Endodermal cell (in vitro differentiated cells): ENCODE results near the gene GINS2. TPM values are rescaled to one million over a fixed set of nuclear protein-coding genes. Genes with fewer than 3 reads are reported as not detected.

Experiments used
- DNase-seq: peaks from one replicate; pipeline ENCODE4 v3.0.0-alpha.2; 2017
- H3K27ac ChIP-seq: 2 replicates; pipeline ENCODE4 v1.5.1; 2013; ENCODE audit warnings: mild to moderate bottlenecking, low read depth, low read length, moderate library complexity
- H3K27me3 ChIP-seq: 2 replicates; pipeline ENCODE4 v1.6.1; 2013; ENCODE audit warnings: mild to moderate bottlenecking, low read length, moderate library complexity; ENCODE audit not compliant: insufficient read depth, control insufficient read depth, poor library complexity, severe bottlenecking
- H3K36me3 ChIP-seq: 2 replicates; pipeline ENCODE4 v1.7.0; 2013; ENCODE audit warnings: mild to moderate bottlenecking, low read length, moderate library complexity; ENCODE audit not compliant: control insufficient read depth, insufficient read depth
- H3K4me1 ChIP-seq: one replicate; pipeline ENCODE4 v1.7.0; 2013; ENCODE audit warnings: low read length; ENCODE audit not compliant: control insufficient read depth, insufficient read depth
- H3K4me3 ChIP-seq: 2 replicates; pipeline ENCODE4 v1.5.1; 2013; ENCODE audit warnings: mild to moderate bottlenecking, low read length, moderate library complexity
- H3K9ac ChIP-seq: 2 replicates; pipeline ENCODE4 v1.6.1; 2013; ENCODE audit warnings: mild to moderate bottlenecking, low read length, moderate library complexity; ENCODE audit not compliant: poor library complexity, severe bottlenecking; ENCODE audit errors: extremely low read depth
- H3K9me3 ChIP-seq: 2 replicates; pipeline ENCODE4 v1.6.1; 2013; ENCODE audit warnings: mild to moderate bottlenecking, low read length, moderate library complexity; ENCODE audit not compliant: control insufficient read depth
- H3K27ac Mint-ChIP-seq: 2 replicates; pipeline ENCODE4 v1.8.0; 2020; ENCODE audit warnings: mixed read lengths
- H3K27me3 Mint-ChIP-seq: 2 replicates; pipeline ENCODE4 v1.8.0; 2021; ENCODE audit warnings: mild to moderate bottlenecking, mixed read lengths; ENCODE audit not compliant: insufficient read depth
- H3K36me3 Mint-ChIP-seq: 2 replicates; pipeline ENCODE4 v1.8.0; 2020; ENCODE audit warnings: low read depth, mixed read lengths
- H3K4me1 Mint-ChIP-seq: 2 replicates; pipeline ENCODE4 v1.8.0; 2020; ENCODE audit warnings: mixed read lengths
- H3K4me3 Mint-ChIP-seq: 2 replicates; pipeline ENCODE4 v1.8.0; 2020; ENCODE audit warnings: mild to moderate bottlenecking, moderate library complexity, mixed read lengths
- H3K9me3 Mint-ChIP-seq: 2 replicates; pipeline ENCODE4 v1.8.0; 2020; ENCODE audit warnings: mild to moderate bottlenecking, mixed read lengths
- WGBS, 2 experiments: methylation state at CpG; one replicate each; pipeline versions ENCODE4 v1.1.5 to v1.1.7; 2013; ENCODE audit warnings: missing lambda C conversion rate in 2 of 2, mixed read lengths in 1 of 2; ENCODE audit not compliant: insufficient coverage in 1 of 2, insufficient read length in 1 of 2; 5-methylcytosine and 5-hydroxymethylcytosine counted together
- total RNA-seq, 2 donors: library from RNA; stranded (reverse); fragmentation: NEBNext Ultra II Directional in 1 of 2; extraction: Animal tissue kit (Norgen Biotek cat#: 25700) in 1 of 2; gene quantifications; 2 replicates in 1 of 2; 3 replicates in 1 of 2; pipeline ENCODE4 v1.2.1, GENCODE V29; 2021
- TF ChIP-seq, protein P1 (sequence below): fragments of 200-600 bp; sonication (generic); conservative IDR thresholded peaks from 2 replicates; pipeline ENCODE4 v1.5.0; 2021; ENCODE audit warnings: antibody characterized with exemption, mild to moderate bottlenecking

GINS2 gene
- total RNA-seq, 2 donors from 2014 or later, result 32.8 to 42.3 TPM

DNA sequence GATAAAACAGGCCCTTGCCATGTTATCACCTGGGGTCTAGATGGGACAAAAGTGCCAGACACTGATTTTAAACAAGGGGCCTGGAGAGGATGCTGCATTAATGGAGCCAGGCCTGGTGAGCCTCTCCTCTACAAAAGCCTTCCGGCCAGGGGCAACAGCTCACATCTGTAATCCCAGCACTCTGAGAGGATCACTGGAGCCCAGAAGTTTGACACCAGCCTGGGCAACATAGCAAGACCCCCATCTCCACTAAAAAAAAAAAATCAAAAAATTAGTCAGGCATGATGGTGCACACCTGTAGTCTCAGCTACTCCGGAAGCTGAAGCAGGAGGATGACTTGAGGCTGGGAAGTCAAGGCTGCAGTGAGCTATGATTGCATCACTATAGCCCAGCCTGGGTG, 3.5 kb downstream of the GINS2 start:
- Histone ChIP-seq H3K36me3 (peaks cover 22% of the 10 kb centered on the region), H3K27me3 (no peaks in the 10 kb centered on the region), H3K9me3 (no peaks in the 10 kb centered on the region), H3K4me3 (no peak overlapping the region), H3K27ac (no peak overlapping the region), H3K9ac (no peak overlapping the region), H3K4me1 (no peaks in the 10 kb centered on the region)
- WGBS, 2 experiments, result 91 to 92% methylated on average over 2 of the region's 2 CpGs
- TF ChIP-seq, protein P1, sequence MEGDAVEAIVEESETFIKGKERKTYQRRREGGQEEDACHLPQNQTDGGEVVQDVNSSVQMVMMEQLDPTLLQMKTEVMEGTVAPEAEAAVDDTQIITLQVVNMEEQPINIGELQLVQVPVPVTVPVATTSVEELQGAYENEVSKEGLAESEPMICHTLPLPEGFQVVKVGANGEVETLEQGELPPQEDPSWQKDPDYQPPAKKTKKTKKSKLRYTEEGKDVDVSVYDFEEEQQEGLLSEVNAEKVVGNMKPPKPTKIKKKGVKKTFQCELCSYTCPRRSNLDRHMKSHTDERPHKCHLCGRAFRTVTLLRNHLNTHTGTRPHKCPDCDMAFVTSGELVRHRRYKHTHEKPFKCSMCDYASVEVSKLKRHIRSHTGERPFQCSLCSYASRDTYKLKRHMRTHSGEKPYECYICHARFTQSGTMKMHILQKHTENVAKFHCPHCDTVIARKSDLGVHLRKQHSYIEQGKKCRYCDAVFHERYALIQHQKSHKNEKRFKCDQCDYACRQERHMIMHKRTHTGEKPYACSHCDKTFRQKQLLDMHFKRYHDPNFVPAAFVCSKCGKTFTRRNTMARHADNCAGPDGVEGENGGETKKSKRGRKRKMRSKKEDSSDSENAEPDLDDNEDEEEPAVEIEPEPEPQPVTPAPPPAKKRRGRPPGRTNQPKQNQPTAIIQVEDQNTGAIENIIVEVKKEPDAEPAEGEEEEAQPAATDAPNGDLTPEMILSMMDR, result no peak
- H3K4me1 Mint-ChIP-seq, result no peaks in the 10 kb centered on the region
- H3K9me3 Mint-ChIP-seq, result no peaks in the 10 kb centered on the region
- peaks cover 6% of the 10 kb centered on the region for H3K27me3 Mint-ChIP-seq
- no peak for DNase-seq
- H3K27ac Mint-ChIP-seq, result no peak overlapping the region
- H3K36me3 Mint-ChIP-seq, result peaks cover 28% of the 10 kb centered on the region
- no peak overlapping the region for H3K4me3 Mint-ChIP-seq

DNA sequence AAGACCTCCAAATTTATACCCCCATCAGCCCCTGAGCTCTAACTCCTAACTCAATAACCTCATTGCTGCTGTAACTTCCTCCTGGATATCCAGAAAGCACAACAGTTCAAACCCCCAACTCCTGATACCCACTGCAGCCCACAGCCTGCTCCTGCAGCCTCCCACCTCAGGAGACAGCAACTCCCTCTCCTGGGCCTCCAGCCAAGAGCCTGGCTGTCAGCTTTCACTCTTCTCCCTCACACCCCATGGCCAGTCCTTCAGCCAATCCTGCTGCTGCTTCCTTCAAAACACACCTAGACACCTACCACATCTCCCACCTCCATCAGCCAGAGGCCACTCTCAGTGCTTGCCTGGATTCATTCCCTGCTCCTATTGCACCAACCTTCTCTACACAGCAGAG, 5.4 kb downstream of the GINS2 start:
- Mint-ChIP-seq H3K36me3 (peaks cover 38% of the 10 kb centered on the region), H3K9me3 (no peaks in the 10 kb centered on the region), H3K4me3 (no peak overlapping the region), H3K27me3 (no peaks in the 10 kb centered on the region), H3K4me1 (no peaks in the 10 kb centered on the region), H3K27ac (peak overlapping the region; percentile 28)
- TF ChIP-seq, protein P1, result no peak
- no peaks in the 10 kb centered on the region for H3K9me3 ChIP-seq
- peaks cover 33% of the 10 kb centered on the region for H3K36me3 ChIP-seq
- H3K4me3 ChIP-seq, result no peak overlapping the region
- no peak overlapping the region for H3K27ac ChIP-seq
- H3K9ac ChIP-seq, result no peak overlapping the region
- no peak for DNase-seq
- no peaks in the 10 kb centered on the region for H3K4me1 ChIP-seq
- H3K27me3 ChIP-seq, result no peaks in the 10 kb centered on the region

- Mint-ChIP-seq H3K9me3 (no peaks in the 10 kb centered on the region), H3K36me3 (peaks cover 42% of the 10 kb centered on the region), H3K4me1 (no peaks in the 10 kb centered on the region), H3K27me3 (no peaks in the 10 kb centered on the region), H3K4me3 (no peak overlapping the region), H3K27ac (no peak overlapping the region)
- WGBS, 2 experiments, result 85 to 87% methylated on average over 9 of the region's 9 CpGs
- H3K27ac ChIP-seq, result no peak overlapping the region
- H3K27me3 ChIP-seq, result no peaks in the 10 kb centered on the region
- no peak overlapping the region for H3K9ac ChIP-seq
- H3K4me3 ChIP-seq, result no peak overlapping the region
- H3K36me3 ChIP-seq, result peaks cover 36% of the 10 kb centered on the region
- DNase-seq, result no peak
- H3K4me1 ChIP-seq, result no peaks in the 10 kb centered on the region
- TF ChIP-seq, protein P1, result no peak
- H3K9me3 ChIP-seq, result no peaks in the 10 kb centered on the region
These were observed 6.2 kb downstream of the GINS2 start for GRCh38 chr16:85682516-85682915.
